Osteocyte (in vitro differentiated cells): ENCODE measurements around the gene TMEM132C. TPM values are rescaled to one million over a fixed set of nuclear protein-coding genes. Genes with fewer than 3 reads are reported as not detected.

ENCODE experiments used
- DNase-seq: peaks from one replicate; pipeline ENCODE4 v3.0.0; 2021; ENCODE audit warnings: mixed read lengths; ENCODE audit not compliant: unreplicated experiment; ENCODE audit errors: extremely low spot score
- H3K27ac Mint-ChIP-seq: one replicate; pipeline ENCODE4 v1.8.0; 2021; ENCODE audit warnings: mild to moderate bottlenecking, mixed read lengths; ENCODE audit not compliant: unreplicated experiment
- H3K27me3 Mint-ChIP-seq: one replicate; pipeline ENCODE4 v1.8.0; 2021; ENCODE audit warnings: mixed read lengths; ENCODE audit not compliant: unreplicated experiment
- H3K36me3 Mint-ChIP-seq: one replicate; pipeline ENCODE4 v1.8.0; 2021; ENCODE audit warnings: mixed read lengths; ENCODE audit not compliant: unreplicated experiment
- H3K4me1 Mint-ChIP-seq: one replicate; pipeline ENCODE4 v1.8.0; 2021; ENCODE audit warnings: mixed read lengths; ENCODE audit not compliant: unreplicated experiment
- H3K4me3 Mint-ChIP-seq: one replicate; pipeline ENCODE4 v1.8.0; 2021; ENCODE audit warnings: mild to moderate bottlenecking, moderate library complexity, mixed read lengths; ENCODE audit not compliant: unreplicated experiment
- H3K9me3 Mint-ChIP-seq: one replicate; pipeline ENCODE4 v1.8.0; 2021; ENCODE audit warnings: mixed read lengths; ENCODE audit not compliant: unreplicated experiment
- CTCF ChIP-seq: fragments of 200-600 bp; sonication (generic); IDR thresholded peaks from 2 replicates; pipeline ENCODE4 v1.5.0; 2021; ENCODE audit warnings: antibody characterized with exemption, mild to moderate bottlenecking, moderate library complexity
- total RNA-seq: library from RNA; stranded (reverse); gene quantifications from 2 replicates; pipeline ENCODE4 v1.2.1, GENCODE V29; 2021

TMEM132C gene
- total RNA-seq, 1 donor from 2014 or later, result not detected

- DNase-seq, result no peak
- no peak for TF ChIP-seq CTCF
- no peaks in the 10 kb centered on the region for H3K4me1 Mint-ChIP-seq
- no peak overlapping the region for H3K4me3 Mint-ChIP-seq
- H3K27ac Mint-ChIP-seq, result no peak overlapping the region
- peaks cover 38% of the 10 kb centered on the region for H3K9me3 Mint-ChIP-seq
- no peaks in the 10 kb centered on the region for H3K27me3 Mint-ChIP-seq
- no peaks in the 10 kb centered on the region for H3K36me3 Mint-ChIP-seq
These were observed 445.7 kb downstream of the TMEM132C start for GRCh38 chr12:128712622-128713021.

- no peak overlapping the region for H3K27ac Mint-ChIP-seq
- TF ChIP-seq CTCF, result no peak
- H3K9me3 Mint-ChIP-seq, result peaks cover 36% of the 10 kb centered on the region
- H3K27me3 Mint-ChIP-seq, result no peaks in the 10 kb centered on the region
- no peaks in the 10 kb centered on the region for H3K36me3 Mint-ChIP-seq
- DNase-seq, result no peak
- no peaks in the 10 kb centered on the region for H3K4me1 Mint-ChIP-seq
- no peak overlapping the region for H3K4me3 Mint-ChIP-seq
These were observed 448.5 kb downstream of the TMEM132C start for GRCh38 chr12:128715485-128715884.

- Mint-ChIP-seq H3K4me3 (no peak overlapping the region), H3K9me3 (peaks cover 20% of the 10 kb centered on the region), H3K27me3 (no peaks in the 10 kb centered on the region), H3K27ac (no peak overlapping the region), H3K36me3 (no peaks in the 10 kb centered on the region), H3K4me1 (no peaks in the 10 kb centered on the region)
- no peak for TF ChIP-seq CTCF
- no peak for DNase-seq
These were observed 457.6 kb downstream of the TMEM132C start for GRCh38 chr12:128724468-128725046.

GRCh38 chr12:128726886-128727285, 459.9 kb downstream of the TMEM132C start:
- H3K9me3 Mint-ChIP-seq, result peaks cover 17% of the 10 kb centered on the region
- DNase-seq, result no peak
- H3K4me3 Mint-ChIP-seq, result no peak overlapping the region
- H3K27me3 Mint-ChIP-seq, result no peaks in the 10 kb centered on the region
- TF ChIP-seq CTCF, result no peak
- H3K4me1 Mint-ChIP-seq, result no peaks in the 10 kb centered on the region
- no peaks in the 10 kb centered on the region for H3K36me3 Mint-ChIP-seq
- no peak overlapping the region for H3K27ac Mint-ChIP-seq

- no peak for DNase-seq
- no peak for TF ChIP-seq CTCF
- peaks cover 16% of the 10 kb centered on the region for H3K9me3 Mint-ChIP-seq
- H3K27me3 Mint-ChIP-seq, result no peaks in the 10 kb centered on the region
- H3K36me3 Mint-ChIP-seq, result no peaks in the 10 kb centered on the region
- no peak overlapping the region for H3K27ac Mint-ChIP-seq
- H3K4me1 Mint-ChIP-seq, result no peaks in the 10 kb centered on the region
- no peak overlapping the region for H3K4me3 Mint-ChIP-seq
These were observed 460.5 kb downstream of the TMEM132C start for GRCh38 chr12:128727461-128727860.
